Suprapubic skin (tissue), 4 donors: ENCODE results near the gene IL1RAP.

Source experiments
- EP300 ChIP-seq: sonication (generic); formaldehyde crosslinking; IDR thresholded peaks from one replicate; pipeline ENCODE4 v1.6.1; 2017; ENCODE audit warnings: antibody characterized with exemption
- POLR2A ChIP-seq, 2 donors: fragments of 450-650 bp; IDR thresholded peaks; one replicate each; pipeline ENCODE4 v1.6.1; 2017; ENCODE audit warnings: antibody characterized with exemption in 2 of 2, mild to moderate bottlenecking in 2 of 2, moderate library complexity in 2 of 2
- POLR2AphosphoS5 ChIP-seq, 3 donors: sonication (generic); formaldehyde crosslinking; IDR thresholded peaks; one replicate each; pipeline ENCODE4 v1.6.1; 2017; ENCODE audit warnings: antibody characterized with exemption in 3 of 3
- TF ChIP-seq, protein P1 (sequence below), 2 donors: fragments of 200-600 bp in 1 of 2; fragments of 450-650 bp in 1 of 2; sonication (generic) in 1 of 2; IDR thresholded peaks; one replicate each; pipeline ENCODE4 v1.5.1; 2016 to 2019; ENCODE audit warnings: antibody characterized with exemption in 2 of 2, mild to moderate bottlenecking in 1 of 2, moderate library complexity in 1 of 2

DNA sequence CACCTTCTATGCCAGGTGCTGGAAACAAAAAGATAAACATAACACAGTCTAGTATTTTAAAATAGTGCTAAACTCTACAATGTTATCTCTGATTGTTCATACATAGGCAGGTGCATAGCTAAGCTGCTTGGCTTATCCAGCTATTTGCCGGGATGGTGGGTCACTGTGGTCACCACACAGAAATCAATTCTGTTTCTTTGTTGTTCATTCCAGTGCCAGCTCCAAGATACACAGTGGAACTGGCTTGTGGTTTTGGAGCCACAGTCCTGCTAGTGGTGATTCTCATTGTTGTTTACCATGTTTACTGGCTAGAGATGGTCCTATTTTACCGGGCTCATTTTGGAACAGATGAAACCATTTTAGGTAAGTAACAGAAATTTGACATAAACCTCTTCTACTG, 130.2 kb downstream of the IL1RAP start:
- TF ChIP-seq, protein P1, sequence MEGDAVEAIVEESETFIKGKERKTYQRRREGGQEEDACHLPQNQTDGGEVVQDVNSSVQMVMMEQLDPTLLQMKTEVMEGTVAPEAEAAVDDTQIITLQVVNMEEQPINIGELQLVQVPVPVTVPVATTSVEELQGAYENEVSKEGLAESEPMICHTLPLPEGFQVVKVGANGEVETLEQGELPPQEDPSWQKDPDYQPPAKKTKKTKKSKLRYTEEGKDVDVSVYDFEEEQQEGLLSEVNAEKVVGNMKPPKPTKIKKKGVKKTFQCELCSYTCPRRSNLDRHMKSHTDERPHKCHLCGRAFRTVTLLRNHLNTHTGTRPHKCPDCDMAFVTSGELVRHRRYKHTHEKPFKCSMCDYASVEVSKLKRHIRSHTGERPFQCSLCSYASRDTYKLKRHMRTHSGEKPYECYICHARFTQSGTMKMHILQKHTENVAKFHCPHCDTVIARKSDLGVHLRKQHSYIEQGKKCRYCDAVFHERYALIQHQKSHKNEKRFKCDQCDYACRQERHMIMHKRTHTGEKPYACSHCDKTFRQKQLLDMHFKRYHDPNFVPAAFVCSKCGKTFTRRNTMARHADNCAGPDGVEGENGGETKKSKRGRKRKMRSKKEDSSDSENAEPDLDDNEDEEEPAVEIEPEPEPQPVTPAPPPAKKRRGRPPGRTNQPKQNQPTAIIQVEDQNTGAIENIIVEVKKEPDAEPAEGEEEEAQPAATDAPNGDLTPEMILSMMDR (IDR thresholded peaks at IDR 0.05) = no peak
- no peak for TF ChIP-seq POLR2A (IDR thresholded peaks at IDR 0.05)
- TF ChIP-seq POLR2AphosphoS5 (IDR thresholded peaks at IDR 0.05) = no peak
- TF ChIP-seq EP300 = no peak
